ENCODE data around the gene CEP95.

CEP95 gene

DNA sequence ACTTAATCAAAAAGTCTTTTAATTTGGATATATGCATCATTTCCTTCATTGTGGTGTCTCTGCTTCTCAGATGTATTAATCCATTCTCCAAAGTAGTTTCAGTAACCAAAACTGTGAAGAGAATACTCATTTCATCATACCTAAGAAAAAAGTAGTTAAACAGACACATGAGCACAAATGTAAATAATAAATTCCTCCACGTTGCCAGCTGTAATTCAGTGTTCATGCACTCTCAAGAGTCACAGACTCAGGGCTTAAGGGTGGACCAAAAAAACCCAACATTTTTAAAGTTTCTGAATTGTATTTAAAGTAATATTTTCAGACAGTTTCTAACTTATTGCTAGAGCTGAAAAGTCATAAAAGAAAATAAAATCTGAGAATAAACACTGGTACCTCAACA lies 28.9 kb upstream of the CEP95 start:
- Mint-ChIP-seq H3K4me1 (no peaks in the 10 kb centered on the region), H3K36me3 (ENCODE audit: low read depth) (peaks cover 21% of the 10 kb centered on the region), H3K9me3 (no peaks in the 10 kb centered on the region), H3K4me3 (no peak overlapping the region), H3K27me3 (ENCODE audit: low read depth) (no peaks in the 10 kb centered on the region), H3K27ac (no peak overlapping the region)
- TF ChIP-seq CTCF (IDR thresholded peaks at IDR 0.05; ENCODE audit: unreplicated experiment in 3 of 3): no peak

DNA sequence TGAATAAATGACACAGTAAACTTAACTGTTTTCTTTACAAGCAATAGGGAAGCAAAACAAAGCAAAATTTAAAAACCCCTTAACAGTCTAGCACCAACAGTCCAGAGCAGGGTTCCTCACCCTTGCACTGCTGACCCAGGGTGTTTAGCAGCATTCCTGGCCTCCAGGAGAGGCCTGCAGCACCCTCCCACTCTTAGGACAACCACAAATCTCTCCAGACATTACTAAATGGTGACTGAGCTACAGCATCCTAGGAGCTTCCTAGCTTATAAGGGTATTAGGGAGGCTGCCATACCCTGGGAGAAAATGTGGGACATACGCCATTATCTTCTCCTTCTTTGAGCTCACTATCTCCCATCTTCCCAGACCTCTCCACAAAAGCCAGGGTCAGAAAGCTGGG lies 25.8 kb upstream of the CEP95 start:
- Mint-ChIP-seq H3K36me3 (ENCODE audit: low read depth) (peaks cover 41% of the 10 kb centered on the region), H3K27ac (no peak overlapping the region), H3K9me3 (no peaks in the 10 kb centered on the region), H3K4me3 (no peak overlapping the region), H3K4me1 (no peaks in the 10 kb centered on the region), H3K27me3 (ENCODE audit: low read depth) (no peaks in the 10 kb centered on the region)
- TF ChIP-seq CTCF (IDR thresholded peaks at IDR 0.05; ENCODE audit: unreplicated experiment in 3 of 3): no peak

DNA sequence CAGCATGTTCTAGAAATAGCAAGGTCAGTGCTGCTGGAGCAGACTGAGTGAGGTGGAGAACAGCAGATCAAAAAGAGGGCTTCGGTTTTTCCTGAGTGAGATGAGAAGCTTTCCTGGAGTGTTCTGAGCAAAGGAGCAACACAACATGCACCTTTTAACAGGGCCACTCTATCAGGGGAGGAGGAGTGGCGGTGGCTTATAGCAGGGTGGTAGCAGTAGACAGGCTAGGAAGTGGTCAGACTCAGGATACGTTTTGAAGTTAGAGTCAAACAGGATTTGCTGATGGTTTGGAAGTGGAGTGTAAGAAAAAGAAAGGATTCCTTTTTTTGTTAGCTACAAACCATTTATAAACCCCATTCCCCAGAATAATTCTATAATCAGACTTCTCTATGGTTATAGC lies 22.4 kb upstream of the CEP95 start:
- no peaks in the 10 kb centered on the region for H3K9me3 Mint-ChIP-seq
- no peaks in the 10 kb centered on the region for H3K27me3 Mint-ChIP-seq (ENCODE audit: low read depth)
- no peak for TF ChIP-seq CTCF (IDR thresholded peaks at IDR 0.05; ENCODE audit: unreplicated experiment in 3 of 3)
- no peak overlapping the region for H3K4me3 Mint-ChIP-seq
- H3K36me3 Mint-ChIP-seq (ENCODE audit: low read depth): peaks cover 42% of the 10 kb centered on the region
- H3K4me1 Mint-ChIP-seq: no peaks in the 10 kb centered on the region
- H3K27ac Mint-ChIP-seq: no peak overlapping the region

DNA sequence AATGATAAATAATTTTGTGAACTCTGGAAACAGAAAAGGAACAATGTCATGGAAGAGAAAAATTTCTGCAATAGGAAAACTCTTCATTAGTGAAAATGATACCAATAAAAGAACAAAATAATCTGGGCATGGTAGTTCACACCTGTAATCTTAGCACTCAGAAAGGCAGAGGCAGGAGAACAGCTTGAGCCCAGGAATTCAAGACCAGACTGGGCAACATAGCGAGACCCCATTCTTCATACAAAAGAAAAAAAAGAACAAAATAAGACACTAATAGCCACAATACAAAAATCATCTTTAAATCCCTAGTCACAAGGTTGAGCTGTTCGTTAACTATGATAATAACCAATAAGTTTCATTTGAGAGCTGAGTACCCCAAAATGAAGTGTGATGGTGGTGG lies 18.5 kb upstream of the CEP95 start:
- no peaks in the 10 kb centered on the region for H3K4me1 Mint-ChIP-seq
- H3K4me3 Mint-ChIP-seq: no peak overlapping the region
- H3K36me3 Mint-ChIP-seq (ENCODE audit: low read depth): peaks cover 55% of the 10 kb centered on the region

GRCh38 chr17:64491034-64491860 lies 15.5 kb upstream of the CEP95 start:
- Mint-ChIP-seq H3K36me3 (ENCODE audit: low read depth) (peaks cover 41% of the 10 kb centered on the region), H3K9me3 (no peaks in the 10 kb centered on the region), H3K4me3 (no peak overlapping the region), H3K4me1 (peaks cover 18% of the 10 kb centered on the region), H3K27ac (no peak overlapping the region), H3K27me3 (ENCODE audit: low read depth) (no peaks in the 10 kb centered on the region)
- peak in 1 of 3 experiments; percentile 10 for TF ChIP-seq CTCF (IDR thresholded peaks at IDR 0.05; ENCODE audit: unreplicated experiment in 3 of 3)

More for the DNA sequence above, 18.5 kb upstream of the CEP95 start:
- H3K9me3 Mint-ChIP-seq: no peaks in the 10 kb centered on the region
- no peaks in the 10 kb centered on the region for H3K27me3 Mint-ChIP-seq (ENCODE audit: low read depth)
- no peak for TF ChIP-seq CTCF (IDR thresholded peaks at IDR 0.05; ENCODE audit: unreplicated experiment in 3 of 3)
- H3K27ac Mint-ChIP-seq: no peak overlapping the region

DNA sequence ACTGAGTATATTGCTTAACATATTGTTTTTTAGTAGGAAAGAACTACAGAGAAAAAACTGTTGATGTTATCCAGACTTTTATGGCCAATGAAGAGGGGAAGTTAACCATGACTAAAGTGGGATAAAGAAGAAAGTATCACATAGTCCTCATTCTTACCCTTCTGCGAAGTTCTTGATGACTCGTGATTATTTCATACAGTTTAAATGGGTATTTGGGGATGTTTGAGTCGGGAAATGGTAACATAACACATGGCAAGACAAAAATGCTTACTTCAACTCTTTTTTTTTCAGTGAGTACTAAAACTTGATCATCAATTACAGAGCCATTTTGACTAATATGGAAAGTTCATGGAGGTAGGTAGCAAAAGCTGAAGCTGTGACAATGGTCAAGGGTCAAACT lies 14.8 kb upstream of the CEP95 start:
- Mint-ChIP-seq H3K27ac (no peak overlapping the region), H3K27me3 (ENCODE audit: low read depth) (no peaks in the 10 kb centered on the region), H3K36me3 (ENCODE audit: low read depth) (peaks cover 41% of the 10 kb centered on the region), H3K4me3 (no peak overlapping the region), H3K4me1 (peaks cover 25% of the 10 kb centered on the region), H3K9me3 (no peaks in the 10 kb centered on the region)
- TF ChIP-seq CTCF (IDR thresholded peaks at IDR 0.05; ENCODE audit: unreplicated experiment in 3 of 3): no peak

Data from nephron (organoid).